KMS-11 (cell line): ENCODE results near the gene AOC1.
"Not testable (repeated sequence)": the region's sequence is repeated elsewhere in the genome, so short reads cannot be mapped to it uniquely, and the experiment has no call there.

Experiments
- H2AFZ ChIP-seq: fragments of 200-600 bp; sonication (generic); 2 replicates; pipeline ENCODE4 v1.6.1; 2016; ENCODE audit warnings: antibody characterized with exemption, mixed run types, low read depth
- H3K27ac ChIP-seq: fragments of 200-600 bp; sonication (generic); 2 replicates; pipeline ENCODE4 v1.6.1; 2016; ENCODE audit warnings: mild to moderate bottlenecking, mixed run types
- H3K27me3 ChIP-seq: fragments of 200-600 bp; sonication (generic); 2 replicates; pipeline ENCODE4 v1.6.1; 2017; ENCODE audit warnings: mild to moderate bottlenecking, low read depth, mixed run types, moderate library complexity; ENCODE audit not compliant: insufficient read depth
- H3K36me3 ChIP-seq: fragments of 200-600 bp; sonication (generic); 2 replicates; pipeline ENCODE4 v1.6.1; 2017; ENCODE audit warnings: mild to moderate bottlenecking, mixed run types; ENCODE audit not compliant: insufficient read depth
- H3K4me1 ChIP-seq: fragments of 200-600 bp; sonication (generic); 2 replicates; pipeline ENCODE4 v1.6.1; 2016; ENCODE audit warnings: mild to moderate bottlenecking, low read depth, mixed run types; ENCODE audit not compliant: poor library complexity, severe bottlenecking
- H3K4me2 ChIP-seq: fragments of 200-600 bp; sonication (generic); 2 replicates; pipeline ENCODE4 v1.7.0; 2016; ENCODE audit warnings: mild to moderate bottlenecking, mixed run types
- H3K4me3 ChIP-seq: fragments of 200-600 bp; sonication (generic); IDR thresholded peaks from 2 replicates; pipeline ENCODE4 v1.6.1; 2017; ENCODE audit warnings: low read depth, low read length, mixed read lengths; ENCODE audit not compliant: insufficient read depth
- H3K79me2 ChIP-seq: fragments of 200-600 bp; sonication (generic); 2 replicates; pipeline ENCODE4 v1.6.1; 2016; ENCODE audit warnings: low read depth, mixed run types; ENCODE audit not compliant: insufficient read depth
- H3K9ac ChIP-seq: fragments of 200-600 bp; sonication (generic); 2 replicates; pipeline ENCODE4 v1.6.1; 2016; ENCODE audit warnings: mild to moderate bottlenecking, mixed run types
- H4K20me1 ChIP-seq: fragments of 200-600 bp; sonication (generic); 2 replicates; pipeline ENCODE4 v1.6.1; 2016; ENCODE audit warnings: mild to moderate bottlenecking, mixed run types; ENCODE audit not compliant: insufficient read depth
- CTCF ChIP-seq: fragments of 200-600 bp; sonication (generic); conservative IDR thresholded peaks from 2 replicates; pipeline ENCODE4 v1.6.1; 2017; ENCODE audit warnings: low read depth, mild to moderate bottlenecking, antibody characterized with exemption, low read length, moderate library complexity, mixed read lengths

AOC1 gene

DNA sequence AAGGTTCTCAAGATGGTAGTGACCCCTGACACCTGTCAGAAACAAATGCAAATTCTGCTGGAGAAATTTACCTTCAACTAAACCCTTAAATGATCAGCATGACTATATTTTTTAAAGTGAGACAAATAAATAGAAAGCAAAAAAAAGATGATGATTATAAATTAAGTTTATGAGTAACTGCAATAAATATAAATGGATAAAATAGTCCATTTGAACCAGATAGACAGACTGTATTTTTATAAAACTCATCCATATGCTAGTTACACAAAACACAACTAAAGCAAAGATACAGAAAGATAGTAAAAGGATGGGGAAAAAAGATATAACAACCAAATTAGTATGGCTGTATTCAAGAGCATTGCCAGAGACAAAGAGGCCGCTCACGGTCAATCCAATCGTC, 45.9 kb upstream of the AOC1 start:
- no peaks in the 10 kb centered on the region for H3K79me2 ChIP-seq
- TF ChIP-seq CTCF, result no peak
- no peak overlapping the region for H3K9ac ChIP-seq
- H2AFZ ChIP-seq, result no peak overlapping the region
- H3K4me3 ChIP-seq, result no peak overlapping the region
- no peak overlapping the region for H3K4me2 ChIP-seq
- no peaks in the 10 kb centered on the region for H3K36me3 ChIP-seq
- no peaks in the 10 kb centered on the region for H3K27me3 ChIP-seq
- no peaks in the 10 kb centered on the region for H3K4me1 ChIP-seq
- no peak overlapping the region for H3K27ac ChIP-seq
- no peaks in the 10 kb centered on the region for H4K20me1 ChIP-seq

GRCh38 chr7:150806863-150807262, 45.5 kb upstream of the AOC1 start:
- no peaks in the 10 kb centered on the region for H3K27me3 ChIP-seq
- no peak overlapping the region for H3K4me2 ChIP-seq
- no peak overlapping the region for H3K27ac ChIP-seq
- TF ChIP-seq CTCF, result no peak
- no peaks in the 10 kb centered on the region for H4K20me1 ChIP-seq
- no peak overlapping the region for H3K9ac ChIP-seq
- H3K79me2 ChIP-seq, result no peaks in the 10 kb centered on the region
- H3K4me1 ChIP-seq, result no peaks in the 10 kb centered on the region
- no peak overlapping the region for H2AFZ ChIP-seq
- H3K4me3 ChIP-seq, result no peak overlapping the region
- H3K36me3 ChIP-seq, result no peaks in the 10 kb centered on the region

DNA sequence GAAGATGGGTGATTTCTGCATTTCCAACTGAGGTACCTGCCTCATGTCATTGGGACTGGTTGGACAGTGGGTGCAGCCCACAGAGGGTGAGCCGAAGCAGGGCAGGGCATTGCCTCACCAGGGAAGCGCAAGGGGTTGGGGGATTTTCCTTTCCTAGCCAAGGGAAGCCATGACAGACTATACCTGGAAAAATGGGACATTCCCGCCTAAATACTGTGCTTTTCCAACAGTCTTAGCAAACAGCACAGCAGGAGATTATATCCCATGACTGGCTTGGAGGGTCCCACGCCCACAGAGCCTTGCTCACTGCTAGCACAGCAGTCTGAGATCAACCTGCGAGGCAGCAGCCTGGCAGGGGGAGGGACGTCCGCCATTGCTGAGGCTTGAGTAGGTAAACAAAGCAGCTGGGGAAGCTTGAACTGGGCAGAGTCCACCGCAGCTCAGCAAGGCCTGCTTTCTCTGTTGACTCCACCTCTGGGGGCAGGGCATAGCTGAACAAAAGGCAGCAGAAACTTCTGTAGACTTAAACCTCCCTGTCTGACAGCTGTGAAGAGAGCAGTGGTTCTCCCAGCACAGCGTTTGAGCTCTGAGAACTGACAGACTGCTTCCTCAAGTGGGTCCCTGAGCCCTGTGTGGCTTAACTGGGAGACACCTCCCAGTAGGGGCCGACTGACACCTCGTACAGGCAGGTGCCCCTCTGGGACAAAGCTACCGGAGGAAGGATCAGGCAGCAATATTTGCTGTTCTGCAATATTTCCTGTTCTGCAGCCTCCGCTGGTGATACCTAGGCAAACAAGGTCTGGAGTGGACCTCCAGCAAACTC, 44.5 kb upstream of the AOC1 start:
- H3K27ac ChIP-seq, H3K4me3 ChIP-seq, H4K20me1 ChIP-seq, H3K36me3 ChIP-seq, H3K9ac ChIP-seq, H3K27me3 ChIP-seq, H2AFZ ChIP-seq, H3K4me2 ChIP-seq, H3K4me1 ChIP-seq, H3K79me2 ChIP-seq: not testable (repeated sequence)

DNA sequence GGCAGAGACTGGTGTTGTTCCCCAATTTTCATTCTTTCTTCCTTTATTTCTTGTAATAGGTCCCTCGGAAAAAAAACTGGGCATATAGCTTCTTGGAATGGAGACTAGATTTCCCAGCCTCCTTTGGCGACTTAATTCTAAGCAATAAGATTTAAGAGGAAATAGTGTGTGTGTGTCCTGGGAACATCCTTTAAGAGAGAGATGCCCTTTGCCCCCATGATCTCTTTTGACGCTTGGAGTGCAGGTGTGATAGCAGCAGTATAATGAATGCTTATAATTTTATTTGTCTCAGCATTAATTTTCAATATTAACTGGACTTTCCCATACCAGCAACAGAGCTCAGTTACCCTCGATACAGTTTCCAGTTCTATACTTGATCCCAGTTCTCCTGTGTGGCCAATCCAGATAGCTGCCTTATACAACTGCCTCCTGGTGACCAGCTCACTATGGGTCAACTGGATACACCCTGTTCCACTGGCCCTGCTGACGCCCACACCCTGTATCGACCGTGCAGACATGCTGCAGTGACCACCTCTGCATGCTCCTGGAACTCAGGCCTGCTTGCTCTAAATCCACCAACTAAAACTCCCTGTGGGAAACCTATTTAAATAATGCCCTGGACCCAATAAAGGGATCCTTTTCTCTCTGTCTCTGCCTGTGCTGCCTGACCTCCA, 37.9 kb upstream of the AOC1 start:
- H3K9ac ChIP-seq, result no peak overlapping the region
- no peak overlapping the region for H3K27ac ChIP-seq
- H3K36me3 ChIP-seq, result no peaks in the 10 kb centered on the region
- TF ChIP-seq CTCF, result no peak
- no peaks in the 10 kb centered on the region for H3K79me2 ChIP-seq
- no peaks in the 10 kb centered on the region for H3K4me1 ChIP-seq
- H3K4me3 ChIP-seq, result no peak overlapping the region
- no peak overlapping the region for H3K4me2 ChIP-seq
- H3K27me3 ChIP-seq, result no peaks in the 10 kb centered on the region
- H4K20me1 ChIP-seq, result no peaks in the 10 kb centered on the region
- H2AFZ ChIP-seq, result no peak overlapping the region

DNA sequence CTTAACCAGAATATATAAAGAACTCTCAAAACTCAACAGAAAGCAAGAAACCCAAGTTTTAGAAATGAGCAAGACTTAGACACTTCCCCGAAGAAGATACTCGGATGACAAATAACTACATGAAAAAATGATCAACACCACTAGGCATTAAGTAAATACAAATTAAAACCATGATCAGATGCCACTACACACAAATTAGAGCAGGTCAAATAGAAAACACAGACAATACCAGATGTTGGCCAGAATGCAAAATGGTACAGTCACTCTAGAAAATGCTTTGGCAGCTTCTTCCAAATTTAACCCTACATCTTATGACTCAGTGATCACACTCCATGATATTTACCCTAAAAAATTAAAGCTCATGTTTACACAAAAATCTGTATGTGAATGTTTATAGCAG, 33.3 kb upstream of the AOC1 start:
- Histone ChIP-seq H4K20me1 (no peaks in the 10 kb centered on the region), H3K36me3 (no peaks in the 10 kb centered on the region), H3K27ac (no peak overlapping the region), H3K4me1 (no peaks in the 10 kb centered on the region), H3K79me2 (no peaks in the 10 kb centered on the region), H2AFZ (no peak overlapping the region), H3K4me3 (no peak overlapping the region), H3K4me2 (no peak overlapping the region), H3K27me3 (no peaks in the 10 kb centered on the region), H3K9ac (no peak overlapping the region)
- no peak for TF ChIP-seq CTCF
